GM19468 (cell line): ENCODE measurements around the gene ARL10.

Experiments
- ATAC-seq: cut with Tn5 transposase; IDR thresholded peaks from one replicate; pipeline ENCODE4 v1.9.1; 2021; ENCODE audit warnings: mild to moderate bottlenecking, moderate library complexity, moderate number of reproducible peaks; ENCODE audit not compliant: unreplicated experiment; ENCODE audit errors: extremely low read depth

The ARL10 gene, protein sequence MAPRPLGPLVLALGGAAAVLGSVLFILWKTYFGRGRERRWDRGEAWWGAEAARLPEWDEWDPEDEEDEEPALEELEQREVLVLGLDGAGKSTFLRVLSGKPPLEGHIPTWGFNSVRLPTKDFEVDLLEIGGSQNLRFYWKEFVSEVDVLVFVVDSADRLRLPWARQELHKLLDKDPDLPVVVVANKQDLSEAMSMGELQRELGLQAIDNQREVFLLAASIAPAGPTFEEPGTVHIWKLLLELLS

GRCh38 chr5:176365351-176366231 is at the start of gene ARL10:
Gene ARL10 (plus strand): TSS chr5:176365487. CDS start chr5:176365564, 77 bp downstream.
- no peak for ATAC-seq

DNA sequence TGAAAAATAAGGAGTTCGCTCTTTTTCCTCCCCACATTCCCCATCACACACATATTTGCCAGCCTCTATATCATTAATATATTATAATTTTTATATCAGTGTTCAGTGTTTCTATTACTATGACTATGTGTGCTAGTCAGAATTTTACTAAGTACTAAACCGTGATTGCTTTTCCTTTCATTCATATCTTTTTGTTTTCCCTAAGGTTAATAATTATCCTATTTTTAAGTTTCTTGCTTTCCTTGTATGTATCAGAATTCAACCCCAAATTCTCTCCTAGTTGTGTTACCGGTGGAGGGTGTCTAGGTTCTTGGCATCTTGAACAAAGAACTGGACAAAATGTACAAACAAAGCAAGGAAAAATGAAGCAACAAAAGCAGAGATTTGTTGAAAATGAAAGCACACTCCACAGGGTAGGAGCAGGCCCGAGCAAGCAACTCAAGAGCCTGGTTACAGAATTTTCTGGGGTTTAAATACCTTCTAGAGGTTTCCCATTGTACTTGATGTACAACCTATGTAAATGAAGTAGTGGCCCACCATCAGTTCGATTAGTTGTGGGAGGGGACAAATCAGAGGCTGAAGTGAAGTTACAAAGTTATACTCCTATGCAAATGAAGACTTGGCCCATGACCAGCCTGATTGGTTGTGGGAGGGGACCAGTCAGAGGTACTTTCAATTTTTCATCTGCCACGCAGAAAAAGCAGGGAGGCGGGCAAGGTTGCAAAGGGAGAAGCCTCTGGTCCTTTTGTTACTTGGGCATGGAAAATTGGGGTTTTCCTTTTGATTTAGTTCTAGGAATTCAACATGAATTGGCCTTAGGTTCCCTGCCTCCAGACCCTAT is 47.5 kb upstream of the ARL10 start:
- no peak for ATAC-seq

DNA sequence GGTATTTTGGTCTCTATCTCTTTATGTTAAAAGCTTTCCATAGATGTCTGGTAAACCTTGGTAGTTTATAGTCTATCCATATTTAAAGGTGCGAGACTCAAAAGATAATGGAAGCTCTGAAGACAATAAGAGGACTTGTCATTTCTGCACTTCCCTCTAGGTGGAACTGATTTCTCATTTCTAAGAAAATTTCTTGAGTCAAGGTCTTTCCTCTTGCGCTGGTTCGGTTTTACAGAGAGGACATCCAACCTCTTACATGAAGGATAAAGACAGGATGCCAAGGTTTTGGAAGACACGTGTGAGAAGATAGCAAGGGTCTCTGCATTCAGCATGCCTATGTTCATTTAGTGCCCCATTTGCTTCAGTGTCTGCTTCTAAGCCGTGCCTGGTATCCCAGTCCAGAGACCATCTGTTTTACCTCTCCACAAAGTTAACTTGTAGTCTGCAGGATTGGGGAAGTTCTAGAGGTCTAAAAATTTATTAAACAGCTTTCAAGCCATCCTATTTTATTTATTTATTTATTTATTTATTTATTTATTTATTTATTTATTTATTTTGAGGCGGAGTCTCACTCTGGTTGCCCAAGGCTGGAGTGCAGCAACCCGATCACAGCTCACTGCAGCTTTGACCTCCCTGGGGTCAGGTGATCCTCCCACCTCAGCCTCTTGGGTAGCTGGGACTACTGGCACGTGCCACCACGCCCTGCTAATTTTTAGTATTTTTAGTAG is 45.3 kb upstream of the ARL10 start:
- no peak for ATAC-seq

- no peak for ATAC-seq
Observed at GRCh38 chr5:176320577-176320976, 44.7 kb upstream of the ARL10 start.

GRCh38 chr5:176334031-176334770 is 31.1 kb upstream of the ARL10 start:
- no peak for ATAC-seq

DNA sequence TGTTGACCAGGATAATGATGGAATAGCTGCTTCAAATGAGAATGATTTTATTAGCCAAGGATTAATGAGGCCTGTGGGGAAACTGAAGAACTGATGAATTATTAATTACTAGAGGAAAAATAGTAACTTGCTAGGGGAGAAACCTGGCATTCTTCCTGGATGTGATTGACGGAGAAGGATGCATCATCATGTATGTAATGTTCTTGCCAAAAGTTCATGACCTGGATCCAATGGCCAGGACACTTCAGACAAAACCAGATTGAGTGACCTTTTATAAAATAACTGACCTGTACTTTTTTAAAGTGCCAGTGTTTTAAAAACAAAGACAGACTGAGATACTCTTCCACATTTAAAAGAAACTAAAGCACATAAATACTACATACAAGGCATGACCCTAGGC is 27.4 kb upstream of the ARL10 start:
- no peak for ATAC-seq

DNA sequence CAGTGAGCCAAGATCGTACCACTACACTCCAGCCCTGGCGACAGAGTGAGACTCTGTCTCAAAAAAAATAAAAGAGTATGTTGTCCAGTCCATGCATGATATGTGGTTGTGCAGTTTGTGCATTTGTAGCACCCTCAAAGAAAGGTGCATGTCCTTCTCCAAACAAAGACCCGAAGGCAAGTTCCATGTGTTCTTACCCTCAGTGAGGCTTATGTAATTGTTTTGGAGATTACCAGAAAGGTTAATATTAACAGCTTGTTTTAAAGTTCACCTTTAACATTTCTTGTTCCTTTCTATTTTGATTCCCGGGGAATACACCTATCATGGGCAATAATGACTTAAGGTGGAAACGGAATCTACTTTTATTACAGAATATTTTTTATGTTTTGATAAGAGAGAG is 26.0 kb upstream of the ARL10 start:
- ATAC-seq: no peak

DNA sequence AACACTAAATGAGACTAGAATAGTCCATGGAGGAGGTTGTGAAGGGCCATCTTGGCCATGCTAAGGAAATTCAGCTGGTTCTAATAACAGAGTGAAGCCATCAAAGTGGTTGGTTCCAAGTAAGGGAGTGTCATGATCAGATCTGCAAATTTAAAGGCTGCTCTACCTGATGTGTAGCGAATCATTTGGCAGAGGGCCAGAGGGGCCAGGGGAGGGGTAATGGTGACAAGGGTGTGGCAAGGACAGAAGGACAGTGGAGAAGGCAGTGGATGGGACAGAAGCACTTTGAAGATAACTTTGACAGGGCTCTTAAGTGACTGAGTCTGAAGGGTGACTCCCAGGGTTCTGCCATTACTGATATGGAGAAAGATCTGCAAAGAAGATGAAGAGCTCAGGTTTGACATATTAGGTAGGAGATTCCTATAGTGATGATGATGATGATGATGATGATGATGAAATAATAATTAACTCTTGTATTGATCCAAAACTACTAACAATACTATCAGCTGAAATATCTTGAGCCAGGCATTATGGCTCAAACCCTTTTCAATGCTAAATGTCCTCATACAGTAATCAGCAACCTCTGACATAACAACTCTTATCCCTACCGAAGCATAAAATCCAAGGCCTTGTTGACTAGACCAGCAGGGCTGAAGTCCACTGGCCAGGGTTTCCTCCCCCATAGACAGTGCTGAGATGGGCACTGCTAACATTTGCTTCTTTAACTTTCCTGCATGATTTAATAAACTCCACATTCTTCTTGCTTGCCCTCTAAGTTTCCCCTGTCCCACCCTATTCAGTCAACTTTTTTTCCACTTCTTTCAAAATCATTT is 23.7 kb upstream of the ARL10 start:
- no peak for ATAC-seq

DNA sequence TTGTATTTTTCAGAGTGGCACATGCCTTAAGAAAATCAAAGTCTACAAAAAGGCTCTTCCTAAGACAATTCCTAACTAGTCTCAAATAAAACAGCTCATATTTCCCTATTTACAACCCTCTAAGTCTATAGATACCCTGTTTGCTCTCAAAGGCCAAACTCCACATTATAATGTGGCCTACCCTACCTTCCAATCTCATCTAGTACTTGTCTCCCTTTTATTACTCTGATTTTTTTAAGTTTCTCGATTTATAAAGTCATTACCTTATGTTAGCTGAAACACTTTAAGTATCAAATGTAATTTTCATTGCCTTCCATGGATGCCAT is 23.2 kb upstream of the ARL10 start:
- ATAC-seq: no peak

DNA sequence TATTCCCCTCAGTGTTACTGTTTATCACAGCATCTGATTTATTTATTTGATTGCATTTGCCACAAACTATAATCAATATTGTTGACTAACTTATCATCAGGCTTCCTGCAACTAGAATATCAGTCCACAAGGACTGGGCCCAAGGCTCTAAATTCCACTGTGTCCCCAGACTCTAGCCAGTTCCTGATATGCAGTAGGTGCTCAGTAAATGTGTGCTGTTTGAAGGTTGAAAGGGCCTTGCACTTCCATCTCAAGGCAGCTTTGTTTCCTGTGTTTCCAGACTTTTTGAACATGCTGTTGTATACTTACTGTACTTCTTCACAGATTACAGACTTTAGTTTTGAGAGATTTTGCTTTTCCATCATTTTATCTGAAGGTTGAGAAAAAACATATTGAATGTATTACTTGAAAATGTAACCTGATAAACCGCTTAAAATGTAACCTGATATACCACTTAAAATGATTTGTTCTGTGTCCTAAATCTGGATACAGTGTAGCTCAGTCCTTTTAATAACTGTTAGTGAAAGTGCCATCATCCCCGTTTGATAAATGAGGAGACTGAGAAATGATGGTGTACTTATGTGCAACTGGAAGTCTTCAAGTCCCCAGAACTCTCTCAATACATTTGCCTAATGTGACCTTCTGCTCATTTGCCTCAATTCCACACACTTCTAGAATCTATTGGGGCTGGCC is 22.4 kb upstream of the ARL10 start:
- no peak for ATAC-seq

DNA sequence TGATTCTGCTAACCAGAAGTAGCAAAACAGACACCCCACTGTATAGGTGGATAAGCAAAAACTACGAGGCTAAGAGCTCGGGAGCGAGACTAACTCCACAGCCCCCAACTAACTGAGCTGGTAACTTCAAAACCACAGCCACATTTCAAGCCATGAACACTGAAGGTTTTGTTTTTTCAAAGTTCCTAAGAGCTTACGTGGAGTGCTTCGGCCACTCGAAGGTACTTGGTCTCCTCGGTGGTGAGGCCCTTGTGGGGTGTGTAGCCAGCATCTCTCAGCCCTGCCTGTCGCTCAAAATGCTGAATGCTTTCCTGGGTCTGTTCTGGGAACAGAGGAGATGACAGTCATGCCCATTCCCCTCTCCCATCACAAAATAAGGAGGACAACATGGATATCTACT is 14.9 kb upstream of the ARL10 start:
- ATAC-seq: no peak

GRCh38 chr5:176352116-176352878 is 13.0 kb upstream of the ARL10 start:
- ATAC-seq: no peak

DNA sequence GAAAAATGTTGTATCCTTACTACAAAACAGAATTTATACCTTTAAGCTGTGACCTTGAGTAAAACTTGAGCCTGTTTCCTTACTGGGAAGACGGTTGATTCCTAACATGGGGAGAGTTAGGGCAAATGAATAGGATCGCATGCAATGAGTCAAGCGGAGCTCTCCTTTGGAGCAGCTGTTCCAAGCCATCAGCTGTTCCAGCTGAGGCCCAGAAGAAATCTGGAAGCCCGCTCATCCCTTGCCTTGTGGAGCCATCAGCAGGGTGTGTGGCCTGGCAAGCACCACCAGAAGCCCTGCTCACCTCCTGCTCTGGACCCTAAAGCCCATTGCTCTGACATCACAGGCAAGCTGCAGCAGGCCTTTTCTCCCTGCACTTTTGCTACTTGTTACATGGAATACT is 11.8 kb upstream of the ARL10 start:
- no peak for ATAC-seq

- no peak for ATAC-seq
Observed at GRCh38 chr5:176355400-176356178, 9.7 kb upstream of the ARL10 start.

GRCh38 chr5:176356179-176356566 is 9.1 kb upstream of the ARL10 start:
- no peak for ATAC-seq

GRCh38 chr5:176359658-176360057 is 5.6 kb upstream of the ARL10 start:
- ATAC-seq: no peak
